Measurements from ENCODE around the gene BMPR1A.
"Not testable (repeated sequence)": the region's sequence is repeated elsewhere in the genome, so short reads cannot be mapped to it uniquely, and the experiment has no call there.

Gene BMPR1A

GRCh38 chr10:86914734-86915133 lies 158.3 kb downstream of the BMPR1A start:
- TF ChIP-seq, protein P1, sequence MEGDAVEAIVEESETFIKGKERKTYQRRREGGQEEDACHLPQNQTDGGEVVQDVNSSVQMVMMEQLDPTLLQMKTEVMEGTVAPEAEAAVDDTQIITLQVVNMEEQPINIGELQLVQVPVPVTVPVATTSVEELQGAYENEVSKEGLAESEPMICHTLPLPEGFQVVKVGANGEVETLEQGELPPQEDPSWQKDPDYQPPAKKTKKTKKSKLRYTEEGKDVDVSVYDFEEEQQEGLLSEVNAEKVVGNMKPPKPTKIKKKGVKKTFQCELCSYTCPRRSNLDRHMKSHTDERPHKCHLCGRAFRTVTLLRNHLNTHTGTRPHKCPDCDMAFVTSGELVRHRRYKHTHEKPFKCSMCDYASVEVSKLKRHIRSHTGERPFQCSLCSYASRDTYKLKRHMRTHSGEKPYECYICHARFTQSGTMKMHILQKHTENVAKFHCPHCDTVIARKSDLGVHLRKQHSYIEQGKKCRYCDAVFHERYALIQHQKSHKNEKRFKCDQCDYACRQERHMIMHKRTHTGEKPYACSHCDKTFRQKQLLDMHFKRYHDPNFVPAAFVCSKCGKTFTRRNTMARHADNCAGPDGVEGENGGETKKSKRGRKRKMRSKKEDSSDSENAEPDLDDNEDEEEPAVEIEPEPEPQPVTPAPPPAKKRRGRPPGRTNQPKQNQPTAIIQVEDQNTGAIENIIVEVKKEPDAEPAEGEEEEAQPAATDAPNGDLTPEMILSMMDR (conservative IDR thresholded peaks at IDR 0.05; ENCODE audit: low read length): no peak

GRCh38 chr10:86918022-86918471 lies 161.6 kb downstream of the BMPR1A start:
- H3K4me3 ChIP-seq (ENCODE audit: low read length): no peak overlapping the region
- DNase-seq (ENCODE audit: low read depth): no peak
- TF ChIP-seq, protein P1 (conservative IDR thresholded peaks at IDR 0.05; ENCODE audit: low read length): no peak

More at GRCh38 chr10:86914734-86915133, 158.3 kb downstream of the BMPR1A start:
- H3K4me3 ChIP-seq (ENCODE audit: low read length): no peak overlapping the region
- DNase-seq (ENCODE audit: low read depth): no peak

DNA sequence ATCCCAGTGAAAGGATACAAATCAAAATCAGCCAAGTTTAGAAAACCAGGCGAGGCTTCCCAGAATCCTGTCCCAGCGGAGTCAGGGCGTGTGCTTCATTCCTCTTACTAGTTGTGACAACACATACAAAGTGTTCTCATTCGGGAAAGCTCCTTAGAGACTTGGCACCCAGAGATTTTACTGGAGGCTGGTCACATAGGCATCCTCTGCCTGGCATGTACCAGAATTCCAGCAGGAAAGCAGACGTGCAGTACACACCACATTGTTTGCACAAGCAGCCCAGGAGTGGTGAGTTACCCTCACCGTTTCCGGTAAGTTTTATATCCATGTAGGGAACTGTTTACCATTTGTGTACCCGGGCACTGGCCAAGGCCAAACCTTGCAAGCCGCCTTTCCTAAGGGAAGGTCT lies 166.1 kb downstream of the BMPR1A start:
- DNase-seq (ENCODE audit: low read depth): no peak
- no peak overlapping the region for H3K4me3 ChIP-seq (ENCODE audit: low read length)
- TF ChIP-seq, protein P1 (conservative IDR thresholded peaks at IDR 0.05; ENCODE audit: low read length): no peak

DNA sequence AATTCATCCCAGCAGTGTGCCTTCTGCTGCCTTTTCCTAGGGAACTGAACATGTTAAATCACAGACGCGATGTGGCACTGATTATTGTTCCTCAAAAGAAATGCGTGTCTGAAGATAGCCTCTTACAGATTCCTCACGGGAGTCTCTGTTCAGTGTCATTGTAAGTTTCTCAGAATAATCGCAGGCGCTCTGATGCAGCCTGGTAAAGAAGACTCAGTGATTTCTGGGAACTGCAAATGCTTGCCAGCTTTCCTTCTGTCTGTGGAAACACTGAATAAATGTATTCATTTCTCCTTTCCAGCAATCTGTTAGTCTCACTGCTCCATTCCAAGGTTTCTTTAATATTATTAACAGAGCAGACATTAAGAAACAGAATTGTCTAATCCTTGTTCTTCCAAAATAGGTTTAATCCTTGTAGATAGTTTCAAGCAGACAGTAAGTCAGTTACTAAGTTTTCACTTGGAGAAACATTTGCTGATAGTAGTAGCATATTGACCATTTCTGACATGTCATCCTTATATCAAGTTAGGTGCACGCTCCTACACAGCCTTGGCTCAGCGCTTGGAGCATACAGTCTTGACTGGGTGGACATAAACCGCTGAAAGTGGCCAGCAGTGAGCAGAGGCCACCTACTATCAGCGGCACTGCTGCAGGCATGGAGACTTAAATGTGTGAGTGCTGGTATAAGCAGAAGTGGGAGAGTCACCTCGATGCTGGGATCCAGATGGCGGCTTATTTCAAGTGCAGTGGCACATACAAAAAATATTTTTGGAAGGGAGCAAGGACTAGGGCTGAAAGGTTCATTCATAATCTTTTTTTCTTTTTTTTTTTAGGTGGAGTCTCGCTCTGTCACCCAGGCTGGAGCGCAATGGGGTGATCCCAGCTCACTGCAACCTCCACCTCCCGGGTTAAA lies 173.3 kb downstream of the BMPR1A start:
- no peak overlapping the region for H3K4me3 ChIP-seq (ENCODE audit: low read length)
- DNase-seq (ENCODE audit: low read depth): no peak
- TF ChIP-seq, protein P1 (conservative IDR thresholded peaks at IDR 0.05; ENCODE audit: low read length): no peak

GRCh38 chr10:86931872-86932271 lies 175.5 kb downstream of the BMPR1A start:
- H3K4me3 ChIP-seq (ENCODE audit: low read length): no peak overlapping the region
- DNase-seq (ENCODE audit: low read depth): peak; percentile 79
- TF ChIP-seq, protein P1 (conservative IDR thresholded peaks at IDR 0.05; ENCODE audit: low read length): no peak

DNA sequence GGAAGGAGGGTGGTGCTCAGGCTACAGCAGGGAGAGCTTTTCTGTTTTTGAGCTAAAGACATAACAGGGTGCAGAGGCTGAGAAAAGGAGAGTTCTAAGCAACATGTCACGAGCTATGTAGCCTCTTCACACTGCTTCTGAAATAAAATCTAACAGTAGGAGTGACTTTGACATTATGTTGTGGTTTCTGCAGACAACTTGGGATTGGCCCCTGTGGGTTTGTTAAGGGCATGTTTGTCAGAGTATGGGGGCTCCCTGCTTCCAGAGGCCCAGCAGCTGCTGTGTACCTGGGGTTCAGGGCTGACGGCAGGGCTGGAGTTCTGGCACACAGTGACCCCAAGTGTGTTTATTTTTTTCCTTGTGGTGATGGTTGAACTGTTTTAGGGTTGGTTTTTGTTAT lies 176.3 kb downstream of the BMPR1A start:
- H3K4me3 ChIP-seq (ENCODE audit: low read length): no peak overlapping the region
- DNase-seq (ENCODE audit: low read depth): no peak
- TF ChIP-seq, protein P1 (conservative IDR thresholded peaks at IDR 0.05; ENCODE audit: low read length): no peak

GRCh38 chr10:86934162-86934711 lies 177.8 kb downstream of the BMPR1A start:
- H3K4me3 ChIP-seq (ENCODE audit: low read length); DNase-seq (ENCODE audit: low read depth): not testable (repeated sequence)

Measured in AG10803 (cell line).